Neural cell (in vitro differentiated cells): ENCODE data around the gene UCKL1.

Experiments
- EZH2 ChIP-seq: fragments of 200-600, 300-800 bp; shearing (Covaris generic), sonication (generic); IDR thresholded peaks from 2 replicates; pipeline ENCODE4 v1.6.1; 2014; ENCODE audit warnings: antibody characterized with exemption, low read length, borderline replicate concordance, mild to moderate bottlenecking; ENCODE audit not compliant: insufficient read depth, poor library complexity, severe bottlenecking
- MXI1 ChIP-seq: fragments of 450-650 bp; conservative IDR thresholded peaks from 2 replicates; pipeline ENCODE4 v1.6.1; 2014; ENCODE audit warnings: antibody characterized with exemption, mild to moderate bottlenecking; ENCODE audit not compliant: poor library complexity, severe bottlenecking
- POLR2AphosphoS5 ChIP-seq: IDR thresholded peaks from 2 replicates; pipeline ENCODE4 v1.6.1; 2012
- TAF1 ChIP-seq: IDR thresholded peaks from 2 replicates; pipeline ENCODE4 v1.6.1; 2012; ENCODE audit warnings: low read depth
- TF ChIP-seq, protein P1 (sequence below): fragments of 450-650 bp; IDR thresholded peaks from 2 replicates; pipeline ENCODE4 v1.5.1; 2014; ENCODE audit warnings: antibody characterized with exemption, mild to moderate bottlenecking, moderate library complexity; ENCODE audit not compliant: poor library complexity, severe bottlenecking
- TF ChIP-seq, protein P2 (sequence below): IDR thresholded peaks from 2 replicates; pipeline ENCODE4 v1.6.1; 2012; ENCODE audit warnings: borderline replicate concordance

DNA sequence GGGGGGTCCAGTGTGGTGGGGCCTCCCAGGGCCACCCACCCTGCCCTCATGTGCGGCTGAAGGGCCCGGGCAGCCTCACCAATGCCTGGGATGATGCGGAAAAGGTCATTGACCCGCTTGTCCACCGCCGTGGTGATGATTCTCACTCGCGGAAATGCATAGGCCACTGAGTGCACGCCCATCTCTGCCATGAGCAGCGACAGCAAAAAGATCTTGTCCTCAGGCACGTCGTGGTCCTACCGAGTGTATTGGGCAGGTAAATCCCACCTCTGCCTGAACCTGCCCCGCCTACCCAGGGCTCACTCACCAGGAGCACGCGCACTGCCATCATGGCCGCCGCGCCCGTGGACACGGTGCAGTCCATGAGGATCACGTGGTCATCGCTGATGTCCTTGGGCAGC is 16.1 kb downstream of the UCKL1 start:
- TF ChIP-seq, protein P1, sequence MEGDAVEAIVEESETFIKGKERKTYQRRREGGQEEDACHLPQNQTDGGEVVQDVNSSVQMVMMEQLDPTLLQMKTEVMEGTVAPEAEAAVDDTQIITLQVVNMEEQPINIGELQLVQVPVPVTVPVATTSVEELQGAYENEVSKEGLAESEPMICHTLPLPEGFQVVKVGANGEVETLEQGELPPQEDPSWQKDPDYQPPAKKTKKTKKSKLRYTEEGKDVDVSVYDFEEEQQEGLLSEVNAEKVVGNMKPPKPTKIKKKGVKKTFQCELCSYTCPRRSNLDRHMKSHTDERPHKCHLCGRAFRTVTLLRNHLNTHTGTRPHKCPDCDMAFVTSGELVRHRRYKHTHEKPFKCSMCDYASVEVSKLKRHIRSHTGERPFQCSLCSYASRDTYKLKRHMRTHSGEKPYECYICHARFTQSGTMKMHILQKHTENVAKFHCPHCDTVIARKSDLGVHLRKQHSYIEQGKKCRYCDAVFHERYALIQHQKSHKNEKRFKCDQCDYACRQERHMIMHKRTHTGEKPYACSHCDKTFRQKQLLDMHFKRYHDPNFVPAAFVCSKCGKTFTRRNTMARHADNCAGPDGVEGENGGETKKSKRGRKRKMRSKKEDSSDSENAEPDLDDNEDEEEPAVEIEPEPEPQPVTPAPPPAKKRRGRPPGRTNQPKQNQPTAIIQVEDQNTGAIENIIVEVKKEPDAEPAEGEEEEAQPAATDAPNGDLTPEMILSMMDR: no peak
- TF ChIP-seq TAF1 (no peak), POLR2AphosphoS5 (no peak), EZH2 (no peak), MXI1 (no peak)
- TF ChIP-seq, protein P2, sequence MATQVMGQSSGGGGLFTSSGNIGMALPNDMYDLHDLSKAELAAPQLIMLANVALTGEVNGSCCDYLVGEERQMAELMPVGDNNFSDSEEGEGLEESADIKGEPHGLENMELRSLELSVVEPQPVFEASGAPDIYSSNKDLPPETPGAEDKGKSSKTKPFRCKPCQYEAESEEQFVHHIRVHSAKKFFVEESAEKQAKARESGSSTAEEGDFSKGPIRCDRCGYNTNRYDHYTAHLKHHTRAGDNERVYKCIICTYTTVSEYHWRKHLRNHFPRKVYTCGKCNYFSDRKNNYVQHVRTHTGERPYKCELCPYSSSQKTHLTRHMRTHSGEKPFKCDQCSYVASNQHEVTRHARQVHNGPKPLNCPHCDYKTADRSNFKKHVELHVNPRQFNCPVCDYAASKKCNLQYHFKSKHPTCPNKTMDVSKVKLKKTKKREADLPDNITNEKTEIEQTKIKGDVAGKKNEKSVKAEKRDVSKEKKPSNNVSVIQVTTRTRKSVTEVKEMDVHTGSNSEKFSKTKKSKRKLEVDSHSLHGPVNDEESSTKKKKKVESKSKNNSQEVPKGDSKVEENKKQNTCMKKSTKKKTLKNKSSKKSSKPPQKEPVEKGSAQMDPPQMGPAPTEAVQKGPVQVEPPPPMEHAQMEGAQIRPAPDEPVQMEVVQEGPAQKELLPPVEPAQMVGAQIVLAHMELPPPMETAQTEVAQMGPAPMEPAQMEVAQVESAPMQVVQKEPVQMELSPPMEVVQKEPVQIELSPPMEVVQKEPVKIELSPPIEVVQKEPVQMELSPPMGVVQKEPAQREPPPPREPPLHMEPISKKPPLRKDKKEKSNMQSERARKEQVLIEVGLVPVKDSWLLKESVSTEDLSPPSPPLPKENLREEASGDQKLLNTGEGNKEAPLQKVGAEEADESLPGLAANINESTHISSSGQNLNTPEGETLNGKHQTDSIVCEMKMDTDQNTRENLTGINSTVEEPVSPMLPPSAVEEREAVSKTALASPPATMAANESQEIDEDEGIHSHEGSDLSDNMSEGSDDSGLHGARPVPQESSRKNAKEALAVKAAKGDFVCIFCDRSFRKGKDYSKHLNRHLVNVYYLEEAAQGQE: no peak
